ENCODE data around the gene MEAF6.
"Not testable (repeated sequence)": the region's sequence is repeated elsewhere in the genome, so short reads cannot be mapped to it uniquely, and the experiment has no call there.

Gene MEAF6

DNA sequence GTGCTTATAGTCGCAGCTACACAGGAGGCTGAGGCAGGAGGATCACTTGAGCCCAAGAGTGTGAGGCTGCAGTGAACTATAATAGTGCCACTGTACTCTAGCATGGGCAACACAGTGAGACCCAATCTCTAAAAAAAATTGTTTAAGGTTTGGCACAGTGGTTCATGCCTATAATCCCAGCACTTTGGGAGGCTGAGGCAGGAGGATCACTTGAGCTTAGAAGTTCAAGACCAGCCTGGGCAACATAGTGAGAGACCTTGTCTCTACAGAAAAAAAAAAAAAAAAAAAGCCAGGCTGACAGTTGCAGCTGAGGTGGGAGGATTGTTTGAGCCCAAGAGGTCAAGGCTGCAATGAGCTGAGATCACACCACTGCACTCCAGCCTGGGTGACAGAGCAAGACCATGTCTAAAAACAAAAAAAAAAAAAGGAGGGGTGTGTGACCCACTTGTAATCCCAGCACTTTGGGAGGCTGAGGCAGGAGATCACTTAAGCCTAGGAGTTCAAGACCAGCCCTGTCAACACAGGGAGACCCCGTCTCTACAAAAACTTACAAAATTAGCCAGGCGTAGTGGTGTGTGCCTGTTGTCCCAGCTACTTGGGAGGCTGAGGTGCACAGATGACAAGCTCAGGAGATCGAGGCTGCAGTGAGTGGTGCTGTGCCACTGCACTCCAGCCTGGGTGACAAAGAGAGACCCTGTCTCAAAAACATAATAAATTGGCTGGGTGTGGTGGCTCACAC, 18.0 kb upstream of the MEAF6 start:
- not testable (repeated sequence) for DNase-seq (ENCODE audit: low read depth)

GRCh38 chr1:37529888-37530287, 15.3 kb upstream of the MEAF6 start:
- DNase-seq (ENCODE audit: low read depth): not testable (repeated sequence)

GRCh38 chr1:37519613-37520012, 5.0 kb upstream of the MEAF6 start:
- no peak for DNase-seq (ENCODE audit: low read depth)

DNA sequence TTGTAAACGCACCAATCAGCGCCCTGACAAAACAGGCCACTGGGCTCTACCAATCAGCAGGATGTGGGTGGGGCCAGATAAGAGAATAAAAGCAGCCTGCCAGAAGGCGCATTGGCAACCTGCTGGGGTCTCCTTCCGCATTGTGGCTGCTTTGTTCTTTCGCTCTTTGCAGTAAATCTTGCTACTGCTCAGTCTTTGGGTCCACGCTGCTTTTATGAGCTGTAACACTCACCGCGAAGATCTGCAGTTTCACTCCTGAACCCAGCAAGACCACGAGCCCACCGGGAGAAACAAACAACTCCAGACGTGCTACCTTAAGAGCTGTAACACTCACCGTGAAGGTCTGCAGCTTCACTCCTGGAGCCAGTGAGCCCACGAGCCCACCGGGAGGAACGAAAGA, 4.4 kb upstream of the MEAF6 start:
- DNase-seq (ENCODE audit: low read depth): peak; percentile 38

DNA sequence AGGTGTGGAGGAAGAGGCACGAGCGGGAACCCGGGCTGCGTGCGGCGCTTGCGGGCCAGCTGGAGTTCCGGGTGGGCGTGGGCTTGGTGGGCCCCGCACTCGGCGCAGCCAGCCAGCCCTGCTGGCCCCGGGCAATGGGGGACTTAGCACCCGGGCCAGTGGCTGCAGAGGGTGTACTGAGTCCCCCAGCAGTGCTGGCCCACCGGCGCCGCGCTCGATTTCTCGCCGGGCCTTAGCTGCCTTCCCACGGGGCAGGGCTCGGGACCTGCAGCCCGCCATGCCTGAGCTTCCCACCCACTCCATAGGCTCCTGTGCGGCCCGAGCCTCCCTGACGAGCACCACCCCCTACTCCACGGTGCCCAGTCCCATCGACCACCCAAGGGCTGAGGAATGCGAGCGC, 3.7 kb upstream of the MEAF6 start:
- DNase-seq (ENCODE audit: low read depth): not testable (repeated sequence)

- no peak for DNase-seq (ENCODE audit: low read depth)
These were observed 3.0 kb upstream of the MEAF6 start for GRCh38 chr1:37517569-37517968.

DNA sequence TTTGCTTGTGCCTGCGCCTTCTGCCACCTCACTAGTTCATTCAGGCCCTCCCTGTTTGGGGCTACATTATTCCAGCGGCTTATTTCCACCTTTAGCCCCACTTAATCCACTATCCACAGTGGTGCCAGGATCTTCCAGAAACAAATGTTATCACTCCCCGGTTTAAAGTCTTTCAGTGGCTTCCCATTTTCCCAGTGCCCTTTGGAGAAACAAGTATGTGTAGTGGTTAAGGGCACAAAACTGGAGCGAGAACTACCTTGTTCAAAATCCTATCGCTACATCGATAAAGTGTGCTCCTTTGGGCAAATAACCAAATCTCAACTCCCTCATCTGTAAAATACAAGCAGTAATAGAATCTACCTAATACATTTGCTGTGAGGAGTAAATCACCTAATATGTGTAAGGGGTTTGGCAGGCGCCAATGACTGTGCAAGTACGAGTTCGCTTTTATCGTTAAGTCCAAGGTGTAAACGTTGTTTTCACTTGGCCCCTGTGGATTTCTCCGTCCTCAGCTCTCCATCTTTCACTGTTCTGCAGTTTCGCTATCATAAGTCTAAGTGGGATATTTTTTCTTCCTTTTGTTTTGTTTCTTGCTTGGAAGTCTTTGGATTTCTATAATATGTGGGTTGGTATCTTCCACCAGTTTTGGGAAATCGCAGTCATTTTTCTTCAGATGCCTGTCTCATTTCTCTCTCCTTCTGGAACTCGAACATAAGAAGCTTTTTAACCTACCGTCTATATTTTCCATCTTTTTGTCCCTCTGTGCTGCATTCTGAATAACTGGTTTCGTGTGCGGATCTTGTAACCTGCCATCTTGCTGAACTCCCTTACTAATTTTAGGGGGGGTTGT, 844 bp upstream of the MEAF6 start:
- no peak for DNase-seq (ENCODE audit: low read depth)

GRCh38 chr1:37513795-37514349, 694 bp downstream of the MEAF6 start:
- DNase-seq (ENCODE audit: low read depth): peak; percentile 38

GRCh38 chr1:37509181-37509580, 5.4 kb downstream of the MEAF6 start:
- DNase-seq (ENCODE audit: low read depth): no peak

- DNase-seq (ENCODE audit: low read depth): no peak
These were observed 7.8 kb downstream of the MEAF6 start for GRCh38 chr1:37506740-37507139.

DNA sequence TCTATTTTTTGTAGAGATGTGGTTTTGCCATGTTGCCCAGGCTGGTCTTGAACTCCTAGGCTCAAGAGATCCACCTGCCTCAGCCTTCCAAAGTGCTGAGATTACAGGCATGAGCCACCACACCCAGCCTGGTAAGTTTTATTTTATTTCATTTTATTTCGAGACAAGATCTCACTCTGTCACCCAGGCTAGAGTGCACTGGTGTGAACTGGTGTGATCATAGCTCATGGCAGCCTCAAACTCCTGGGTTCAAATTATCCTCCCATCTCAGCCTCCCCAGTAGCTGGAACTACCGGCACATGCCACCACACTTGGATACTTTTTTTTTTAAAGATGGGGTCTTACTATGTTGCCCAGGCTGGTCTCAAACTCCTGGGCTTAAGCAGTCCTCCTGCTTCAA, 11.8 kb downstream of the MEAF6 start:
- not testable (repeated sequence) for DNase-seq (ENCODE audit: low read depth)

- no peak for DNase-seq (ENCODE audit: low read depth)
These were observed 12.5 kb downstream of the MEAF6 start for GRCh38 chr1:37502104-37502503.

DNA sequence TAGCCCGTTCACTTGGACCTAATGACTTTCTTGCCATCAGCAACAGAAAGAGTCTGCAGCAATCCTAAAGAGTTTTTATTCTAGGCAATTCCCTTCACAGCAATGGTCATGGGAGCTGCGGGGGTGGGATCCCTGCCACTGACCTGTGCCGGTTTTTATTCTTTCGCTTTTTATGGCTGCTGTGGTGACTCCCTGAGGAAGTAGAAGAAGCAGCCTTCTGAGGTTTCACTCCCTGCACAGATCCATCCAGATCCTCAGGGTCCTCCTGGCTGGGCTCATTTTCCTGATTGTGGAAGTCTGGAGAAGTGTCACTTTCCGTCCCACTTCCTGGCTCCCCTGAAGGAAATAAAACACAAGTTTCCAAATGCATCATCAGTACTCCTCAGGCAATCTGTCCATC, 12.9 kb downstream of the MEAF6 start:
- DNase-seq (ENCODE audit: low read depth): no peak

- DNase-seq (ENCODE audit: low read depth): no peak
These were observed 15.5 kb downstream of the MEAF6 start for GRCh38 chr1:37498872-37499617.

GRCh38 chr1:37497832-37498231, 16.7 kb downstream of the MEAF6 start:
- no peak for DNase-seq (ENCODE audit: low read depth)

DNA sequence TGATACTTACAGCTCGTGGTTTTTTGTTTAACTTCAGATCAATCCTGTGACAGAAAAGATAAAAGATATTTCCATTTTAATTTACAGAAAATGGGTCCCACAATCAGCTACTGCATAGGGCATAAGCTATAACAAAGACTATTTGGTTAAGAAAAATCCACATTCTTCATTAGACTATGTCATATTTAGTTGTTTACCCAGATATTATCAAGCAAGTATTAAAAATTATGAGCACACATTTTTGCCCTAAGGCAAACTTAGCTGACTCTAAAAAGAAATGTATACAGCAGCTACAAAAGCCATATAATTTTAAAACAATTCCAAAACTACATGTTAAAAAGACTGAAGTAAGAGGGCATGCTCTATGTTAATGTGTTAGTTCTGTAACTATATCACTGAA, 18.7 kb downstream of the MEAF6 start:
- DNase-seq (ENCODE audit: low read depth): no peak

GRCh38 chr1:37493336-37494098, 21.0 kb downstream of the MEAF6 start:
- DNase-seq (ENCODE audit: low read depth): no peak

GRCh38 chr1:37487619-37487984, 27.0 kb downstream of the MEAF6 start:
- DNase-seq (ENCODE audit: low read depth): no peak

GRCh38 chr1:37486680-37487618, 27.6 kb downstream of the MEAF6 start:
- peak; percentile 74 for DNase-seq (ENCODE audit: low read depth)

DNA sequence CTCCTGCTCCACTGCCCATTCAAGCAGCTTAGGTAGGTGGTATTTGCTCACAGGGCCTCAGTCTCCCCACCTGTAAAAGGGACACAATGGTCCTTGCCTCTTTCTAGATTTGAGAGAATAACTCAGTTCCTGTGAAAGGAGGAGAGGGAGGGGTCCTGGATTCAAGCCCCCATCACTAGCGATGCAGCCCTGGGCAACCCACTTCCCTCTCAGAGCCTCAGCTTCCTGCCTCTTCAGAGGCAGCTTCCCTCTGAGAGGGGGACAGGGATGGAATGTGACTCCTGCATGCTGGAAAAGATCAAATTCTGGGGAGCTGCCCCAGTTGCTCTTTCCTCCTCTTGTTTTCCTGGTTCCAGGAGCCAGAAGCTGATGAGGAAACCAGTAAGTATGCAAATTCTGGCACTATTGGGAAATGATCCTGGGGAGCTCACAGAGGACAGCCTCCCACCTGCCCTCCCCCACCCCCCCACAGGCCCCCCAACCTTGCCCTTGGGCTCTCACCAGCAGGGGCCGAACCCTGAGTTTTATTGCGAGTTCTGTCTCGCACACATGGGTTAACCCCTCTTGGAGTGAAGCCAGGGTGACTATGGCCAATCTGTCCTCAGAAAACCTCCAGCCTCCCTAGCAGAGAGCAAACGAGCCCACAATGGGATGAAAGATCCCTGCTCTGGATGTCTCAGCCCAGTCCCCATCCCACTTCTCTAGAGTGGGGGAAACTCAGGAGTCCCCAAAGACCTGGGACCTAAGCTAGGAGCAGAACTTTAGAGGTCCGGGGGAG, 28.5 kb downstream of the MEAF6 start:
- DNase-seq (ENCODE audit: low read depth): no peak

Measured in activated gamma-delta T cell treated with anti-CD3 and anti-CD28 coated beads, Interleukin-2, amount 50 U/mL, for 16 hours (primary cell).